H1 (cell line): ENCODE results near the gene NUDT1. TPM values are rescaled to one million over a fixed set of nuclear protein-coding genes. Genes with fewer than 3 reads are reported as not detected.

Experiments used
- ASH2L ChIP-seq: fragments of 200-600, 300-600 bp; sonication (generic); IDR thresholded peaks from one replicate; pipeline ENCODE4 v1.7.1; 2017; ENCODE audit warnings: low read length
- polyA plus RNA-seq, 7 experiments: library from polyadenylated mRNA; depleted of rRNA in 3 of 7; stranded (reverse) in 5 of 7; unstranded in 2 of 7; fragments of >200 nt in 5 of 7; fragments of 200-250 nt in 2 of 7; gene quantifications; 1 replicate in 5 of 7; 2 replicates in 1 of 7; 4 replicates in 1 of 7; pipeline versions ENCODE4 v1.2.1 to v1.2.3, GENCODE V29; 2011 to 2013; ENCODE audit warnings: missing spikeins in 2 of 7, mixed read lengths in 2 of 7
- total RNA-seq: library from RNA; stranded (reverse); fragmentation: NEBNext Ultra II Directional; extraction: Animal tissue kit (Norgen Biotek cat#: 25700); gene quantifications from 2 replicates; pipeline ENCODE4 v1.2.1, GENCODE V29; 2021
- TF ChIP-seq, protein P1 (sequence below): fragments of 300-600 bp; sonication (generic); IDR thresholded peaks from 2 replicates; pipeline ENCODE4 v1.7.1; 2012; ENCODE audit warnings: low read length, moderate library complexity, mild to moderate bottlenecking, inconsistent platforms; ENCODE audit not compliant: insufficient replicate concordance

NUDT1 gene
- total and polyA plus RNA-seq, 2 of the 8 experiments (the other 6 are each of a cell fraction or from before 2014, with no cell fraction given): 76.1 to 89.5 TPM

DNA sequence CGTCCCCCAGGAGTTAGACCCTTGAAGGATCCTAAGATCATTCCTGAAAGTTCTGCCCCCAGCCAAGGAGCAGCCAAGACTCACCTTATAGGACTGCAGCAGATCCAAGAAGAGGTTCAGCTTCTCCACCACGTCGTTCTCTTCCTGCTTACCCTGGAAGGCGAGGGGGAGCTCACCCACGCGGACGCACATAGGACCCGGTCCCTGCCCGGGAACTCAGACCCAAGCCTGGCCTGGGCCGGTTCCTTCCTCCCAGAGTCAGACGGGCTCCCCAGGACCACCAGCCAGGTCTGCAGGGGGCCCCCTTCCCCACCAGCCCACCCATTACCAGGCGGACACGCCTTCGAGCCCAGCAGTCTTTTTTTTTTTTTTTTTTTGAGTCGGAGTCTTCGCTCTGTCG is 15.6 kb downstream of the NUDT1 start (continued):
- TF ChIP-seq, protein P1, sequence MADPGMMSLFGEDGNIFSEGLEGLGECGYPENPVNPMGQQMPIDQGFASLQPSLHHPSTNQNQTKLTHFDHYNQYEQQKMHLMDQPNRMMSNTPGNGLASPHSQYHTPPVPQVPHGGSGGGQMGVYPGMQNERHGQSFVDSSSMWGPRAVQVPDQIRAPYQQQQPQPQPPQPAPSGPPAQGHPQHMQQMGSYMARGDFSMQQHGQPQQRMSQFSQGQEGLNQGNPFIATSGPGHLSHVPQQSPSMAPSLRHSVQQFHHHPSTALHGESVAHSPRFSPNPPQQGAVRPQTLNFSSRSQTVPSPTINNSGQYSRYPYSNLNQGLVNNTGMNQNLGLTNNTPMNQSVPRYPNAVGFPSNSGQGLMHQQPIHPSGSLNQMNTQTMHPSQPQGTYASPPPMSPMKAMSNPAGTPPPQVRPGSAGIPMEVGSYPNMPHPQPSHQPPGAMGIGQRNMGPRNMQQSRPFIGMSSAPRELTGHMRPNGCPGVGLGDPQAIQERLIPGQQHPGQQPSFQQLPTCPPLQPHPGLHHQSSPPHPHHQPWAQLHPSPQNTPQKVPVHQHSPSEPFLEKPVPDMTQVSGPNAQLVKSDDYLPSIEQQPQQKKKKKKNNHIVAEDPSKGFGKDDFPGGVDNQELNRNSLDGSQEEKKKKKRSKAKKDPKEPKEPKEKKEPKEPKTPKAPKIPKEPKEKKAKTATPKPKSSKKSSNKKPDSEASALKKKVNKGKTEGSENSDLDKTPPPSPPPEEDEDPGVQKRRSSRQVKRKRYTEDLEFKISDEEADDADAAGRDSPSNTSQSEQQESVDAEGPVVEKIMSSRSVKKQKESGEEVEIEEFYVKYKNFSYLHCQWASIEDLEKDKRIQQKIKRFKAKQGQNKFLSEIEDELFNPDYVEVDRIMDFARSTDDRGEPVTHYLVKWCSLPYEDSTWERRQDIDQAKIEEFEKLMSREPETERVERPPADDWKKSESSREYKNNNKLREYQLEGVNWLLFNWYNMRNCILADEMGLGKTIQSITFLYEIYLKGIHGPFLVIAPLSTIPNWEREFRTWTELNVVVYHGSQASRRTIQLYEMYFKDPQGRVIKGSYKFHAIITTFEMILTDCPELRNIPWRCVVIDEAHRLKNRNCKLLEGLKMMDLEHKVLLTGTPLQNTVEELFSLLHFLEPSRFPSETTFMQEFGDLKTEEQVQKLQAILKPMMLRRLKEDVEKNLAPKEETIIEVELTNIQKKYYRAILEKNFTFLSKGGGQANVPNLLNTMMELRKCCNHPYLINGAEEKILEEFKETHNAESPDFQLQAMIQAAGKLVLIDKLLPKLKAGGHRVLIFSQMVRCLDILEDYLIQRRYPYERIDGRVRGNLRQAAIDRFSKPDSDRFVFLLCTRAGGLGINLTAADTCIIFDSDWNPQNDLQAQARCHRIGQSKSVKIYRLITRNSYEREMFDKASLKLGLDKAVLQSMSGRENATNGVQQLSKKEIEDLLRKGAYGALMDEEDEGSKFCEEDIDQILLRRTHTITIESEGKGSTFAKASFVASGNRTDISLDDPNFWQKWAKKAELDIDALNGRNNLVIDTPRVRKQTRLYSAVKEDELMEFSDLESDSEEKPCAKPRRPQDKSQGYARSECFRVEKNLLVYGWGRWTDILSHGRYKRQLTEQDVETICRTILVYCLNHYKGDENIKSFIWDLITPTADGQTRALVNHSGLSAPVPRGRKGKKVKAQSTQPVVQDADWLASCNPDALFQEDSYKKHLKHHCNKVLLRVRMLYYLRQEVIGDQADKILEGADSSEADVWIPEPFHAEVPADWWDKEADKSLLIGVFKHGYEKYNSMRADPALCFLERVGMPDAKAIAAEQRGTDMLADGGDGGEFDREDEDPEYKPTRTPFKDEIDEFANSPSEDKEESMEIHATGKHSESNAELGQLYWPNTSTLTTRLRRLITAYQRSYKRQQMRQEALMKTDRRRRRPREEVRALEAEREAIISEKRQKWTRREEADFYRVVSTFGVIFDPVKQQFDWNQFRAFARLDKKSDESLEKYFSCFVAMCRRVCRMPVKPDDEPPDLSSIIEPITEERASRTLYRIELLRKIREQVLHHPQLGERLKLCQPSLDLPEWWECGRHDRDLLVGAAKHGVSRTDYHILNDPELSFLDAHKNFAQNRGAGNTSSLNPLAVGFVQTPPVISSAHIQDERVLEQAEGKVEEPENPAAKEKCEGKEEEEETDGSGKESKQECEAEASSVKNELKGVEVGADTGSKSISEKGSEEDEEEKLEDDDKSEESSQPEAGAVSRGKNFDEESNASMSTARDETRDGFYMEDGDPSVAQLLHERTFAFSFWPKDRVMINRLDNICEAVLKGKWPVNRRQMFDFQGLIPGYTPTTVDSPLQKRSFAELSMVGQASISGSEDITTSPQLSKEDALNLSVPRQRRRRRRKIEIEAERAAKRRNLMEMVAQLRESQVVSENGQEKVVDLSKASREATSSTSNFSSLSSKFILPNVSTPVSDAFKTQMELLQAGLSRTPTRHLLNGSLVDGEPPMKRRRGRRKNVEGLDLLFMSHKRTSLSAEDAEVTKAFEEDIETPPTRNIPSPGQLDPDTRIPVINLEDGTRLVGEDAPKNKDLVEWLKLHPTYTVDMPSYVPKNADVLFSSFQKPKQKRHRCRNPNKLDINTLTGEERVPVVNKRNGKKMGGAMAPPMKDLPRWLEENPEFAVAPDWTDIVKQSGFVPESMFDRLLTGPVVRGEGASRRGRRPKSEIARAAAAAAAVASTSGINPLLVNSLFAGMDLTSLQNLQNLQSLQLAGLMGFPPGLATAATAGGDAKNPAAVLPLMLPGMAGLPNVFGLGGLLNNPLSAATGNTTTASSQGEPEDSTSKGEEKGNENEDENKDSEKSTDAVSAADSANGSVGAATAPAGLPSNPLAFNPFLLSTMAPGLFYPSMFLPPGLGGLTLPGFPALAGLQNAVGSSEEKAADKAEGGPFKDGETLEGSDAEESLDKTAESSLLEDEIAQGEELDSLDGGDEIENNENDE: no peak
- TF ChIP-seq ASH2L: no peak
